ENCODE results near the gene MACC1. TPM values are rescaled to one million over a fixed set of nuclear protein-coding genes. Genes with fewer than 3 reads are reported as not detected.

Gene MACC1
- total and polyA plus RNA-seq, 4 donors, result 0.02 to 1.0 (median 0.50) TPM

GRCh38 chr7:20216406-20217036 lies 663 bp downstream of the MACC1 start:
- WGBS, result 74% methylated on average over 1 of the region's 1 CpG
- H3K27me3 ChIP-seq (ENCODE audit: control insufficient read depth in 4 of 4, insufficient read depth in 4 of 4, low read length in 3 of 4), result no peaks in the 10 kb centered on the region
- H3K4me1 ChIP-seq (ENCODE audit: control insufficient read depth in 4 of 4, insufficient read depth in 4 of 4, low read length in 3 of 4), result peaks cover 0 to 3% (median under 1%) of the 10 kb centered on the region in 4 donors
- no peak for DNase-seq (ENCODE audit: low spot score)
- no peak for TF ChIP-seq GABPA (IDR thresholded peaks at IDR 0.05 in 1 of 2, conservative IDR thresholded peaks at IDR 0.05 in 1 of 2)
- no peak for TF ChIP-seq FOXA2 (IDR thresholded peaks at IDR 0.05)
- no peak for TF ChIP-seq CTCF (IDR thresholded peaks at IDR 0.05; ENCODE audit: low read depth, low read length, missing input control)
- TF ChIP-seq, protein P1, sequence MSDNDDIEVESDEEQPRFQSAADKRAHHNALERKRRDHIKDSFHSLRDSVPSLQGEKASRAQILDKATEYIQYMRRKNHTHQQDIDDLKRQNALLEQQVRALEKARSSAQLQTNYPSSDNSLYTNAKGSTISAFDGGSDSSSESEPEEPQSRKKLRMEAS (IDR thresholded peaks at IDR 0.05), result no peak
- TF ChIP-seq REST (IDR thresholded peaks at IDR 0.05), result no peak
- no peak for TF ChIP-seq JUND (IDR thresholded peaks at IDR 0.05)
- TF ChIP-seq HNF4G (IDR thresholded peaks at IDR 0.05), result no peak
- no peak for TF ChIP-seq RXRA (IDR thresholded peaks at IDR 0.05)
- TF ChIP-seq YY1 (IDR thresholded peaks at IDR 0.05), result no peak
- no peak for TF ChIP-seq ATF3 (IDR thresholded peaks at IDR 0.05)
- no peak for TF ChIP-seq NR2F2 (IDR thresholded peaks at IDR 0.05)
- TF ChIP-seq EGR1 (IDR thresholded peaks at IDR 0.05; ENCODE audit: low read depth in 2 of 2), result no peak
- TF ChIP-seq HNF4A (conservative IDR thresholded peaks at IDR 0.05), result no peak
- TF ChIP-seq FOXA1 (IDR thresholded peaks at IDR 0.05), result no peak
- H3K36me3 ChIP-seq (ENCODE audit: control insufficient read depth in 4 of 4, insufficient read depth in 3 of 4, low read depth in 1 of 4, low read length in 3 of 4), result no peaks in the 10 kb centered on the region
- H3K4me3 ChIP-seq (ENCODE audit: low read depth in 1 of 3, low read length in 3 of 3), result no peak overlapping the region
- no peaks in the 10 kb centered on the region for H3K9me3 ChIP-seq (ENCODE audit: control insufficient read depth in 4 of 4, low read length in 3 of 4)
- no peak overlapping the region for H3K9ac ChIP-seq (ENCODE audit: low read depth in 1 of 2, low read length in 2 of 2)
- H3K27ac ChIP-seq (ENCODE audit: low read depth in 1 of 2, low read length in 2 of 2), result no peak overlapping the region

- Histone ChIP-seq H3K4me3 (ENCODE audit: low read depth in 1 of 3, low read length in 3 of 3) (no peak overlapping the region), H3K27ac (ENCODE audit: low read depth in 1 of 2, low read length in 2 of 2) (no peak overlapping the region), H3K9ac (ENCODE audit: low read depth in 1 of 2, low read length in 2 of 2) (no peak overlapping the region), H3K36me3 (ENCODE audit: control insufficient read depth in 4 of 4, insufficient read depth in 3 of 4, low read depth in 1 of 4, low read length in 3 of 4) (no peaks in the 10 kb centered on the region), H3K27me3 (ENCODE audit: control insufficient read depth in 4 of 4, insufficient read depth in 4 of 4, low read length in 3 of 4) (no peaks in the 10 kb centered on the region), H3K4me1 (ENCODE audit: control insufficient read depth in 4 of 4, insufficient read depth in 4 of 4, low read length in 3 of 4) (peaks cover 0 to 3% (median 0%) of the 10 kb centered on the region in 4 donors), H3K9me3 (ENCODE audit: control insufficient read depth in 4 of 4, low read length in 3 of 4) (no peaks in the 10 kb centered on the region)
- WGBS, result 76% methylated on average over 3 of the region's 3 CpGs
- no peak for DNase-seq (ENCODE audit: low spot score)
- TF ChIP-seq TAF1 (conservative IDR thresholded peaks at IDR 0.05) (no peak), HNF4A (conservative IDR thresholded peaks at IDR 0.05) (no peak), JUND (IDR thresholded peaks at IDR 0.05) (no peak), YY1 (IDR thresholded peaks at IDR 0.05) (no peak), ATF3 (IDR thresholded peaks at IDR 0.05) (no peak), EGR1 (IDR thresholded peaks at IDR 0.05; ENCODE audit: low read depth in 2 of 2) (no peak), HNF4G (IDR thresholded peaks at IDR 0.05) (no peak), NR2F2 (IDR thresholded peaks at IDR 0.05) (no peak), SP1 (IDR thresholded peaks at IDR 0.05) (no peak), RAD21 (IDR thresholded peaks at IDR 0.05) (no peak), RXRA (IDR thresholded peaks at IDR 0.05) (no peak), CTCF (IDR thresholded peaks at IDR 0.05; ENCODE audit: low read depth, low read length, missing input control) (no peak)
- TF ChIP-seq, protein P1 (IDR thresholded peaks at IDR 0.05), result no peak
Observed at GRCh38 chr7:20214921-20215669, 2.1 kb downstream of the MACC1 start.

Measured in liver (tissue), 9 donors.